Uterus (tissue), 2 donors: ENCODE results near the gene ANP32A.

ENCODE experiments used
- POLR2A ChIP-seq, 2 donors: fragments of 450-650 bp; IDR thresholded peaks; one replicate each; pipeline ENCODE4 v1.6.1; 2016; ENCODE audit warnings: antibody characterized with exemption in 2 of 2, mild to moderate bottlenecking in 1 of 2, moderate library complexity in 1 of 2
- TF ChIP-seq, protein P1 (sequence below), 4 experiments: fragments of 200-600 bp in 2 of 4; fragments of 450-650 bp in 2 of 4; sonication (generic) in 2 of 4; IDR thresholded peaks; one replicate each; pipeline ENCODE4 v1.5.1; 2016 to 2019; ENCODE audit warnings: antibody characterized with exemption in 4 of 4, mild to moderate bottlenecking in 2 of 4, moderate library complexity in 1 of 4

DNA sequence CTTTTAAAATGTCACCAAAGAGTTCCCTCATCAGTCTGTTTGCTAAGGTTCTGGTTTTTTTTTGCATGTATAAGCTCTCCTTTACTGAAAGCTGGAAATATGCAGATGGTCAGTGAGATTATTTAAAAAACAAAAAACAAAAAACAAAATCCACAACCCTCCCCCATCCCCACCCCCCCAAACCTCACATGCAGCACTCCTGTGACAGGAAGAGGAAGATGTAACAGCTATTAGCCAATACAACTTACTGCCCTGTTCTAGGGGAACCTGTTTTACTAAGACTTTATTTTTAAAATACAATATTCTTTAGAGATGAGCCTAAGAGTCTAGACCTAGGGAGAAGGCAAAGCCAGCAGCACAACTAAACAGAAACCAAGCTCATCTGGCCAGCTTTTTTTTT is 39.5 kb downstream of the ANP32A start:
- TF ChIP-seq, protein P1, sequence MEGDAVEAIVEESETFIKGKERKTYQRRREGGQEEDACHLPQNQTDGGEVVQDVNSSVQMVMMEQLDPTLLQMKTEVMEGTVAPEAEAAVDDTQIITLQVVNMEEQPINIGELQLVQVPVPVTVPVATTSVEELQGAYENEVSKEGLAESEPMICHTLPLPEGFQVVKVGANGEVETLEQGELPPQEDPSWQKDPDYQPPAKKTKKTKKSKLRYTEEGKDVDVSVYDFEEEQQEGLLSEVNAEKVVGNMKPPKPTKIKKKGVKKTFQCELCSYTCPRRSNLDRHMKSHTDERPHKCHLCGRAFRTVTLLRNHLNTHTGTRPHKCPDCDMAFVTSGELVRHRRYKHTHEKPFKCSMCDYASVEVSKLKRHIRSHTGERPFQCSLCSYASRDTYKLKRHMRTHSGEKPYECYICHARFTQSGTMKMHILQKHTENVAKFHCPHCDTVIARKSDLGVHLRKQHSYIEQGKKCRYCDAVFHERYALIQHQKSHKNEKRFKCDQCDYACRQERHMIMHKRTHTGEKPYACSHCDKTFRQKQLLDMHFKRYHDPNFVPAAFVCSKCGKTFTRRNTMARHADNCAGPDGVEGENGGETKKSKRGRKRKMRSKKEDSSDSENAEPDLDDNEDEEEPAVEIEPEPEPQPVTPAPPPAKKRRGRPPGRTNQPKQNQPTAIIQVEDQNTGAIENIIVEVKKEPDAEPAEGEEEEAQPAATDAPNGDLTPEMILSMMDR (IDR thresholded peaks at IDR 0.05) = no peak
- no peak for TF ChIP-seq POLR2A (IDR thresholded peaks at IDR 0.05)
